GM23338 (cell line): ENCODE data around the gene RNASEH2C.

Experiments used
- CREB1 ChIP-seq: fragments of 250-450 bp; sonication (Bioruptor Pico); IDR thresholded peaks from 2 replicates; pipeline ENCODE4 v1.5.0; 2020; ENCODE audit warnings: low read depth, mild to moderate bottlenecking, moderate library complexity
- EZH2phosphoT487 ChIP-seq: fragments of 200-600 bp; sonication (generic); IDR thresholded peaks from one replicate; pipeline ENCODE4 v1.8.1; 2018; ENCODE audit warnings: antibody characterized with exemption; ENCODE audit not compliant: unreplicated experiment
- NANOG ChIP-seq: IDR thresholded peaks from 2 replicates; pipeline ENCODE4 v1.6.1; 2016; ENCODE audit warnings: antibody characterized with exemption, borderline replicate concordance
- TF ChIP-seq, protein P1 (sequence below), 2 experiments: fragments of 200-600 bp in 1 of 2; sonication (generic) in 1 of 2; conservative IDR thresholded peaks; 2 replicates each; pipeline versions ENCODE4 v1.5.1 to v1.6.1; 2016 to 2017; ENCODE audit warnings: antibody characterized with exemption in 2 of 2, low read depth in 2 of 2, mild to moderate bottlenecking in 2 of 2, moderate library complexity in 1 of 2
- TF ChIP-seq, protein P2 (sequence below): IDR thresholded peaks from one replicate; pipeline ENCODE4 v1.6.1; 2018; ENCODE audit warnings: antibody characterized with exemption; ENCODE audit not compliant: unreplicated experiment

DNA sequence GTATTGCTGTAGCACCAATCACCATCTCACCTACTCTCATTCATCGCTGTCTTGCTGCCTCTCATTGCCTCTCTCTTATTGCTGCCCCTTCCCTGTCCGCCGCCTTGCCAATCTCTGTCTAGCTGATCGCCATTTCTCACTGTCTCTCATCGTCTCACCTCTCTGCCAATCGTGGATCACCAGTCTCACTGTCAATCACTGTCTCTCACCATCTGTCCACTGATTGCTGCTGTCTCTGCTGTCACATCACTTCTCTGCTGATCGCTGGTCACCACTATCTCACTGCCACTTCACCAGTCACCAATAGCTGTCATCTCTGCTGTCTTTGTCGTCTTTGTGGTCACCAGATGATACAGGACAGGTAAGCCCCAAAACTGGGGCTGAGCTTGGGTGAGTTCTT, 20.6 kb upstream of the RNASEH2C start:
- TF ChIP-seq, protein P1, sequence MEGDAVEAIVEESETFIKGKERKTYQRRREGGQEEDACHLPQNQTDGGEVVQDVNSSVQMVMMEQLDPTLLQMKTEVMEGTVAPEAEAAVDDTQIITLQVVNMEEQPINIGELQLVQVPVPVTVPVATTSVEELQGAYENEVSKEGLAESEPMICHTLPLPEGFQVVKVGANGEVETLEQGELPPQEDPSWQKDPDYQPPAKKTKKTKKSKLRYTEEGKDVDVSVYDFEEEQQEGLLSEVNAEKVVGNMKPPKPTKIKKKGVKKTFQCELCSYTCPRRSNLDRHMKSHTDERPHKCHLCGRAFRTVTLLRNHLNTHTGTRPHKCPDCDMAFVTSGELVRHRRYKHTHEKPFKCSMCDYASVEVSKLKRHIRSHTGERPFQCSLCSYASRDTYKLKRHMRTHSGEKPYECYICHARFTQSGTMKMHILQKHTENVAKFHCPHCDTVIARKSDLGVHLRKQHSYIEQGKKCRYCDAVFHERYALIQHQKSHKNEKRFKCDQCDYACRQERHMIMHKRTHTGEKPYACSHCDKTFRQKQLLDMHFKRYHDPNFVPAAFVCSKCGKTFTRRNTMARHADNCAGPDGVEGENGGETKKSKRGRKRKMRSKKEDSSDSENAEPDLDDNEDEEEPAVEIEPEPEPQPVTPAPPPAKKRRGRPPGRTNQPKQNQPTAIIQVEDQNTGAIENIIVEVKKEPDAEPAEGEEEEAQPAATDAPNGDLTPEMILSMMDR (conservative IDR thresholded peaks at IDR 0.05; ENCODE audit: low read depth in 2 of 2): no peak
- TF ChIP-seq NANOG (no peak), EZH2phosphoT487 (no peak), CREB1 (no peak)
- TF ChIP-seq, protein P2, sequence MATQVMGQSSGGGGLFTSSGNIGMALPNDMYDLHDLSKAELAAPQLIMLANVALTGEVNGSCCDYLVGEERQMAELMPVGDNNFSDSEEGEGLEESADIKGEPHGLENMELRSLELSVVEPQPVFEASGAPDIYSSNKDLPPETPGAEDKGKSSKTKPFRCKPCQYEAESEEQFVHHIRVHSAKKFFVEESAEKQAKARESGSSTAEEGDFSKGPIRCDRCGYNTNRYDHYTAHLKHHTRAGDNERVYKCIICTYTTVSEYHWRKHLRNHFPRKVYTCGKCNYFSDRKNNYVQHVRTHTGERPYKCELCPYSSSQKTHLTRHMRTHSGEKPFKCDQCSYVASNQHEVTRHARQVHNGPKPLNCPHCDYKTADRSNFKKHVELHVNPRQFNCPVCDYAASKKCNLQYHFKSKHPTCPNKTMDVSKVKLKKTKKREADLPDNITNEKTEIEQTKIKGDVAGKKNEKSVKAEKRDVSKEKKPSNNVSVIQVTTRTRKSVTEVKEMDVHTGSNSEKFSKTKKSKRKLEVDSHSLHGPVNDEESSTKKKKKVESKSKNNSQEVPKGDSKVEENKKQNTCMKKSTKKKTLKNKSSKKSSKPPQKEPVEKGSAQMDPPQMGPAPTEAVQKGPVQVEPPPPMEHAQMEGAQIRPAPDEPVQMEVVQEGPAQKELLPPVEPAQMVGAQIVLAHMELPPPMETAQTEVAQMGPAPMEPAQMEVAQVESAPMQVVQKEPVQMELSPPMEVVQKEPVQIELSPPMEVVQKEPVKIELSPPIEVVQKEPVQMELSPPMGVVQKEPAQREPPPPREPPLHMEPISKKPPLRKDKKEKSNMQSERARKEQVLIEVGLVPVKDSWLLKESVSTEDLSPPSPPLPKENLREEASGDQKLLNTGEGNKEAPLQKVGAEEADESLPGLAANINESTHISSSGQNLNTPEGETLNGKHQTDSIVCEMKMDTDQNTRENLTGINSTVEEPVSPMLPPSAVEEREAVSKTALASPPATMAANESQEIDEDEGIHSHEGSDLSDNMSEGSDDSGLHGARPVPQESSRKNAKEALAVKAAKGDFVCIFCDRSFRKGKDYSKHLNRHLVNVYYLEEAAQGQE: no peak
